NCI-H524 (cell line): ENCODE measurements around the gene COL4A1.

Source experiments
- DNase-seq, 2 experiments: peaks; one replicate each; lab custom pipeline; 2025; lab: John Stamatoyannopoulos, UW

Gene COL4A1

GRCh38 chr13:110195547-110196485 is 111.1 kb downstream of the COL4A1 start:
- DNase-seq = no peak

GRCh38 chr13:110194451-110194850 is 112.5 kb downstream of the COL4A1 start:
- DNase-seq = no peak

- no peak for DNase-seq
These were observed 113.5 kb downstream of the COL4A1 start for GRCh38 chr13:110193491-110193890.

- DNase-seq = no peak
These were observed 114.5 kb downstream of the COL4A1 start for GRCh38 chr13:110192472-110192871.

- no peak for DNase-seq
These were observed 119.3 kb downstream of the COL4A1 start for GRCh38 chr13:110187641-110188161.

- DNase-seq = no peak
These were observed 120.6 kb downstream of the COL4A1 start for GRCh38 chr13:110186231-110186855.

- DNase-seq = no peak
These were observed 121.3 kb downstream of the COL4A1 start for GRCh38 chr13:110185696-110186095.

GRCh38 chr13:110183910-110184309 is 123.0 kb downstream of the COL4A1 start:
- peak; percentile 86 to 97 for DNase-seq

- DNase-seq = no peak
These were observed 124.5 kb downstream of the COL4A1 start for GRCh38 chr13:110182461-110182860.

- DNase-seq = no peak
These were observed 125.0 kb downstream of the COL4A1 start for GRCh38 chr13:110182003-110182402.

GRCh38 chr13:110179857-110180147 is 127.2 kb downstream of the COL4A1 start:
- no peak for DNase-seq

- no peak for DNase-seq
These were observed 127.7 kb downstream of the COL4A1 start for GRCh38 chr13:110179116-110179856.

GRCh38 chr13:110177790-110178189 is 129.2 kb downstream of the COL4A1 start:
- no peak for DNase-seq

GRCh38 chr13:110176431-110176830 is 130.5 kb downstream of the COL4A1 start:
- no peak for DNase-seq

GRCh38 chr13:110173247-110173818 is 133.6 kb downstream of the COL4A1 start:
- DNase-seq = no peak

- no peak for DNase-seq
These were observed 136.1 kb downstream of the COL4A1 start for GRCh38 chr13:110170882-110171281.

- no peak for DNase-seq
These were observed 136.8 kb downstream of the COL4A1 start for GRCh38 chr13:110170020-110170790.

GRCh38 chr13:110168999-110169933 is 137.7 kb downstream of the COL4A1 start:
- DNase-seq = no peak

GRCh38 chr13:110166598-110166997 is 140.4 kb downstream of the COL4A1 start:
- DNase-seq = no peak

- DNase-seq = no peak
These were observed 142.3 kb downstream of the COL4A1 start for GRCh38 chr13:110164706-110165105.
